H9 (cell line): Measurements from ENCODE around the gene ADAMTS2. TPM values are rescaled to one million over a fixed set of nuclear protein-coding genes. Genes with fewer than 3 reads are reported as not detected.

Experiments used
- DNase-seq: peaks from one replicate; pipeline ENCODE4 v3.0.0-alpha.2; 2017
- H2AFZ ChIP-seq: one replicate; pipeline ENCODE4 v1.6.1; 2013; ENCODE audit warnings: mild to moderate bottlenecking, low read length, control low read depth, moderate library complexity
- H2AK5ac ChIP-seq: 2 replicates; pipeline ENCODE4 v1.6.1; 2013; ENCODE audit warnings: low read length, control low read depth, mixed read lengths; ENCODE audit not compliant: insufficient read length
- H2BK120ac ChIP-seq: one replicate; pipeline ENCODE4 v1.6.1; 2013; ENCODE audit warnings: low read depth, mild to moderate bottlenecking, low read length, control low read depth, inconsistent platforms; ENCODE audit not compliant: poor library complexity, severe bottlenecking
- H2BK12ac ChIP-seq: 2 replicates; pipeline ENCODE4 v1.6.1; 2013; ENCODE audit warnings: low read length, control low read depth, mixed read lengths, low read depth; ENCODE audit not compliant: insufficient read length
- H2BK15ac ChIP-seq: 2 replicates; pipeline ENCODE4 v1.6.1; 2013; ENCODE audit warnings: low read depth, low read length, control low read depth
- H2BK20ac ChIP-seq: one replicate; pipeline ENCODE4 v1.6.1; 2013; ENCODE audit warnings: low read depth, mild to moderate bottlenecking, low read length, control low read depth, inconsistent platforms; ENCODE audit not compliant: poor library complexity, severe bottlenecking
- H2BK5ac ChIP-seq: 2 replicates; pipeline ENCODE4 v1.6.1; 2013; ENCODE audit warnings: low read length, control low read depth, mixed read lengths; ENCODE audit not compliant: insufficient read length
- H3K14ac ChIP-seq: 2 replicates; pipeline ENCODE4 v1.6.1; 2013; ENCODE audit warnings: low read length, control low read depth; ENCODE audit not compliant: insufficient read depth
- H3K18ac ChIP-seq: 2 replicates; pipeline ENCODE4 v1.6.1; 2013; ENCODE audit warnings: low read depth, mild to moderate bottlenecking, mixed read lengths, low read length, control low read depth; ENCODE audit not compliant: insufficient read length
- H3K23ac ChIP-seq: 2 replicates; pipeline ENCODE4 v1.6.1; 2013; ENCODE audit warnings: low read length, control low read depth, mixed read lengths, low read depth; ENCODE audit not compliant: insufficient read length
- H3K23me2 ChIP-seq: 2 replicates; pipeline ENCODE4 v1.6.1; 2013; ENCODE audit warnings: low read depth, mild to moderate bottlenecking, mixed read lengths, low read length, control low read depth; ENCODE audit not compliant: insufficient read length, poor library complexity, severe bottlenecking
- H3K27ac ChIP-seq: 2 replicates; pipeline ENCODE4 v1.5.1; 2013; ENCODE audit warnings: low read length, control low read depth, mixed read lengths, low read depth; ENCODE audit not compliant: insufficient read length
- H3K27me3 ChIP-seq: 2 replicates; pipeline ENCODE4 v1.6.1; 2013; ENCODE audit warnings: low read length, control low read depth, inconsistent platforms; ENCODE audit not compliant: insufficient read depth
- H3K4ac ChIP-seq: 2 replicates; pipeline ENCODE4 v1.6.1; 2013; ENCODE audit warnings: low read depth, mild to moderate bottlenecking, control low read depth, inconsistent platforms, low read length, moderate library complexity
- H3K4me1 ChIP-seq: 2 replicates; pipeline ENCODE4 v1.6.1; 2013; ENCODE audit warnings: low read length, control low read depth, inconsistent platforms; ENCODE audit not compliant: insufficient read depth
- H3K4me2 ChIP-seq: 2 replicates; pipeline ENCODE4 v1.6.1; 2013; ENCODE audit warnings: low read length, control low read depth, mixed read lengths; ENCODE audit not compliant: insufficient read length, insufficient read depth
- H3K56ac ChIP-seq: 2 replicates; pipeline ENCODE4 v1.6.1; 2013; ENCODE audit warnings: low read depth, mild to moderate bottlenecking, mixed read lengths, low read length, control low read depth; ENCODE audit not compliant: insufficient read length
- H3K79me1 ChIP-seq: 2 replicates; pipeline ENCODE4 v1.6.1; 2013; ENCODE audit warnings: low read depth, mild to moderate bottlenecking, moderate library complexity, low read length, control low read depth, inconsistent platforms; ENCODE audit not compliant: insufficient read depth, poor library complexity, severe bottlenecking
- H3K79me2 ChIP-seq: 2 replicates; pipeline ENCODE4 v1.6.1; 2013; ENCODE audit warnings: low read length, control low read depth, inconsistent platforms; ENCODE audit not compliant: insufficient read depth
- H3K9ac ChIP-seq: 2 replicates; pipeline ENCODE4 v1.6.1; 2013; ENCODE audit warnings: low read length, control low read depth, mixed read lengths; ENCODE audit not compliant: insufficient read length; ENCODE audit errors: extremely low read depth
- H3K9me3 ChIP-seq: one replicate; pipeline ENCODE4 v1.6.1; 2013; ENCODE audit warnings: low read depth, low read length, inconsistent platforms; ENCODE audit not compliant: control insufficient read depth
- H3T11ph ChIP-seq: one replicate; pipeline ENCODE4 v1.6.1; 2013; ENCODE audit warnings: mild to moderate bottlenecking, low read length, control low read depth, inconsistent platforms
- H4K20me1 ChIP-seq: one replicate; pipeline ENCODE4 v1.6.1; 2013; ENCODE audit not compliant: control insufficient read depth, insufficient read length, insufficient read depth
- H4K5ac ChIP-seq: 2 replicates; pipeline ENCODE4 v1.6.1; 2013; ENCODE audit warnings: low read depth, mild to moderate bottlenecking, mixed read lengths, low read length, control low read depth; ENCODE audit not compliant: insufficient read length
- H4K8ac ChIP-seq: replicated peaks from 2 replicates; pipeline ENCODE4 v1.6.1; 2013; ENCODE audit warnings: low read length, control low read depth, mixed read lengths, low read depth; ENCODE audit not compliant: insufficient read length
- H4K91ac ChIP-seq: 2 replicates; pipeline ENCODE4 v1.6.1; 2013; ENCODE audit warnings: low read depth, mild to moderate bottlenecking, moderate library complexity, mixed read lengths, low read length, control low read depth; ENCODE audit not compliant: insufficient read length
- H3K27ac Mint-ChIP-seq, 3 experiments: 2 replicates in 2 of 3; 3 replicates in 1 of 3; pipeline ENCODE4 v1.8.0; 2020 to 2021; ENCODE audit warnings: mixed read lengths in 3 of 3, mild to moderate bottlenecking in 1 of 3, moderate library complexity in 1 of 3
- H3K27me3 Mint-ChIP-seq: 2 replicates; pipeline ENCODE4 v1.8.0; 2021; ENCODE audit warnings: low read depth, mild to moderate bottlenecking, moderate library complexity, mixed read lengths
- H3K36me3 Mint-ChIP-seq, 3 experiments: 2 replicates in 2 of 3; 3 replicates in 1 of 3; pipeline ENCODE4 v1.8.0; 2020 to 2021; ENCODE audit warnings: low read depth in 3 of 3, mixed read lengths in 3 of 3; ENCODE audit not compliant: insufficient read depth in 1 of 3
- H3K4me1 Mint-ChIP-seq, 2 experiments: 2 replicates each; pipeline ENCODE4 v1.8.0; 2020; ENCODE audit warnings: mixed read lengths in 2 of 2
- H3K4me3 Mint-ChIP-seq, 2 experiments: 2 replicates in 1 of 2; 3 replicates in 1 of 2; pipeline ENCODE4 v1.8.0; 2020 to 2021; ENCODE audit warnings: mild to moderate bottlenecking in 2 of 2, mixed read lengths in 2 of 2, moderate library complexity in 1 of 2
- H3K9me3 Mint-ChIP-seq, 2 experiments: 2 replicates in 1 of 2; 3 replicates in 1 of 2; pipeline ENCODE4 v1.8.0; 2020; ENCODE audit warnings: mild to moderate bottlenecking in 2 of 2, mixed read lengths in 2 of 2, moderate library complexity in 1 of 2
- CTCF ChIP-seq: fragments of 200-600 bp; sonication (generic); conservative IDR thresholded peaks from 3 replicates; pipeline ENCODE4 v1.8.0; 2021; ENCODE audit warnings: antibody characterized with exemption, mild to moderate bottlenecking
- WGBS: extraction: QIAGEN DNeasy Blood & Tissue Kit; methylation state at CpG from one replicate; pipeline ENCODE4 v1.1.7; 2013; ENCODE audit warnings: missing lambda C conversion rate, low lambda C conversion rate, mixed read lengths; ENCODE audit not compliant: insufficient read length; ENCODE audit errors: extremely low coverage; 5-methylcytosine and 5-hydroxymethylcytosine counted together
- total RNA-seq: library from RNA; stranded (reverse); gene quantifications from 2 replicates; pipeline ENCODE4 v1.2.1, GENCODE V29; 2021

ADAMTS2 gene
- total RNA-seq, 1 experiment from 2014 or later: 5.4 TPM

- Histone ChIP-seq H3T11ph (no peak overlapping the region), H2BK20ac (no peak overlapping the region), H3K27ac (no peak overlapping the region), H2AK5ac (no peak overlapping the region), H3K23me2 (peaks cover 3% of the 10 kb centered on the region), H2BK12ac (no peak overlapping the region), H2BK120ac (no peak overlapping the region), H3K18ac (no peak overlapping the region), H3K56ac (no peak overlapping the region), H3K4me2 (no peak overlapping the region), H3K23ac (no peak overlapping the region), H3K79me2 (no peaks in the 10 kb centered on the region), H4K20me1 (no peaks in the 10 kb centered on the region), H3K27me3 (no peaks in the 10 kb centered on the region), H4K91ac (no peak overlapping the region), H3K79me1 (no peaks in the 10 kb centered on the region), H3K4ac (no peak overlapping the region), H3K4me1 (no peaks in the 10 kb centered on the region), H4K5ac (no peak overlapping the region), H2BK15ac (no peak overlapping the region), H2BK5ac (no peak overlapping the region), H3K9me3 (peaks cover 47% of the 10 kb centered on the region), H2AFZ (no peak overlapping the region), H4K8ac (no peak overlapping the region), H3K14ac (no peak overlapping the region), H3K9ac (no peak overlapping the region)
- Mint-ChIP-seq H3K36me3 (peaks cover 72 to 84% (median 76%) of the 10 kb centered on the region in 3 experiments), H3K27ac (no peak overlapping the region; a peak in 1 of 7 replicates), H3K27me3 (peaks cover 10% of the 10 kb centered on the region), H3K4me1 (no peaks in the 10 kb centered on the region), H3K9me3 (peaks cover 87 to 94% of the 10 kb centered on the region in 2 experiments), H3K4me3 (no peak overlapping the region)
- peak; percentile 16; the same call in 2 of the 3 replicates for TF ChIP-seq CTCF
- DNase-seq: no peak
- WGBS: no CpG with 5 or more reads among the region's 6 CpGs
Observed at GRCh38 chr5:179065703-179066102, 279.6 kb downstream of the ADAMTS2 start.
